ENCODE results near the gene NPM1.
"Not testable (repeated sequence)": the region's sequence is repeated elsewhere in the genome, so short reads cannot be mapped to it uniquely, and the experiment has no call there.

The NPM1 gene

GRCh38 chr5:171361151-171361550 is 26.5 kb upstream of the NPM1 start:
- not testable (repeated sequence) for H2BK5ac ChIP-seq (ENCODE audit: low read depth, low read length, poor library complexity); H2AK5ac ChIP-seq (ENCODE audit: low read length); H4K12ac ChIP-seq (ENCODE audit: low read depth, low read length); H2BK120ac ChIP-seq (ENCODE audit: insufficient read depth, low read length, poor library complexity); H3K23ac ChIP-seq (ENCODE audit: low read length); H3K9me3 ChIP-seq (ENCODE audit: insufficient read depth, low read depth, low read length); H3K4me2 ChIP-seq (ENCODE audit: low read length); H3K36me3 ChIP-seq (ENCODE audit: control insufficient read depth in 1 of 2, insufficient read depth in 2 of 2, low read length in 2 of 2); H3K14ac ChIP-seq (ENCODE audit: low read length); H3K9ac ChIP-seq (ENCODE audit: low read length); H3K18ac ChIP-seq (ENCODE audit: low read length); H4K91ac ChIP-seq (ENCODE audit: low read depth, low read length); H2BK12ac ChIP-seq (ENCODE audit: low read length); H2AFZ ChIP-seq (ENCODE audit: insufficient read depth, low read length, poor library complexity); H3K79me2 ChIP-seq (ENCODE audit: control insufficient read depth, insufficient read depth, low read length, poor library complexity); H3K4me3 ChIP-seq (ENCODE audit: low read depth, low read length); H3K27me3 ChIP-seq (ENCODE audit: insufficient read depth, low read length); H3K4me1 ChIP-seq (ENCODE audit: control insufficient read depth in 1 of 2, insufficient read depth in 2 of 2, low read length in 2 of 2); H3K79me1 ChIP-seq (ENCODE audit: low read length); H3K4ac ChIP-seq (ENCODE audit: low read depth, low read length); H4K8ac ChIP-seq (ENCODE audit: low read depth, low read length); H3K27ac ChIP-seq (ENCODE audit: low read depth, low read length)
- WGBS (ENCODE audit: extremely low coverage, insufficient coverage, insufficient read length), result no CpG with 5 or more reads among the region's 7 CpGs
- DNase-seq, result peak; percentile 58 to 73

GRCh38 chr5:171363249-171363648 is 24.4 kb upstream of the NPM1 start:
- H3K4me3 ChIP-seq (ENCODE audit: low read depth, low read length); H3K36me3 ChIP-seq (ENCODE audit: control insufficient read depth in 1 of 2, insufficient read depth in 2 of 2, low read length in 2 of 2); H3K27ac ChIP-seq (ENCODE audit: low read depth, low read length): not testable (repeated sequence)

GRCh38 chr5:171363846-171364245 is 23.8 kb upstream of the NPM1 start:
- Histone ChIP-seq H4K91ac (ENCODE audit: low read depth, low read length) (no peak overlapping the region), H3K27me3 (ENCODE audit: insufficient read depth, low read length) (no peaks in the 10 kb centered on the region), H2BK12ac (ENCODE audit: low read length) (no peak overlapping the region), H3K79me2 (ENCODE audit: control insufficient read depth, insufficient read depth, low read length, poor library complexity) (no peaks in the 10 kb centered on the region), H2AFZ (ENCODE audit: insufficient read depth, low read length, poor library complexity) (no peak overlapping the region), H3K27ac (ENCODE audit: low read depth, low read length) (no peak overlapping the region), H2BK120ac (ENCODE audit: insufficient read depth, low read length, poor library complexity) (no peak overlapping the region), H3K4me2 (ENCODE audit: low read length) (no peak overlapping the region), H3K23ac (ENCODE audit: low read length) (no peak overlapping the region), H3K4me1 (ENCODE audit: control insufficient read depth in 1 of 2, insufficient read depth in 2 of 2, low read length in 2 of 2) (peaks cover 2 to 9% of the 10 kb centered on the region in 2 experiments), H2BK5ac (ENCODE audit: low read depth, low read length, poor library complexity) (no peak overlapping the region), H3K14ac (ENCODE audit: low read length) (no peak overlapping the region), H3K4me3 (ENCODE audit: low read depth, low read length) (no peak overlapping the region), H3K36me3 (ENCODE audit: control insufficient read depth in 1 of 2, insufficient read depth in 2 of 2, low read length in 2 of 2) (no peaks in the 10 kb centered on the region), H3K9me3 (ENCODE audit: insufficient read depth, low read depth, low read length) (no peaks in the 10 kb centered on the region), H4K8ac (ENCODE audit: low read depth, low read length) (no peak overlapping the region), H3K18ac (ENCODE audit: low read length) (no peak overlapping the region), H3K79me1 (ENCODE audit: low read length) (peaks cover 2% of the 10 kb centered on the region), H4K12ac (ENCODE audit: low read depth, low read length) (no peak overlapping the region), H3K9ac (ENCODE audit: low read length) (no peak overlapping the region), H2AK5ac (ENCODE audit: low read length) (no peak overlapping the region), H3K4ac (ENCODE audit: low read depth, low read length) (no peak overlapping the region)
- DNase-seq, result peak; percentile 59 to 93
- no CpG with 5 or more reads among the region's 3 CpGs for WGBS (ENCODE audit: extremely low coverage, insufficient coverage, insufficient read length)

More at GRCh38 chr5:171363249-171363648, 24.4 kb upstream of the NPM1 start:
- H3K4ac ChIP-seq (ENCODE audit: low read depth, low read length); H4K91ac ChIP-seq (ENCODE audit: low read depth, low read length); H2AK5ac ChIP-seq (ENCODE audit: low read length); H2BK120ac ChIP-seq (ENCODE audit: insufficient read depth, low read length, poor library complexity); H2AFZ ChIP-seq (ENCODE audit: insufficient read depth, low read length, poor library complexity); H4K8ac ChIP-seq (ENCODE audit: low read depth, low read length); H3K79me1 ChIP-seq (ENCODE audit: low read length); DNase-seq; H3K18ac ChIP-seq (ENCODE audit: low read length); H2BK12ac ChIP-seq (ENCODE audit: low read length); H3K23ac ChIP-seq (ENCODE audit: low read length); H3K79me2 ChIP-seq (ENCODE audit: control insufficient read depth, insufficient read depth, low read length, poor library complexity); H3K9ac ChIP-seq (ENCODE audit: low read length); H3K14ac ChIP-seq (ENCODE audit: low read length); H2BK5ac ChIP-seq (ENCODE audit: low read depth, low read length, poor library complexity); H3K4me2 ChIP-seq (ENCODE audit: low read length); H4K12ac ChIP-seq (ENCODE audit: low read depth, low read length); H3K4me1 ChIP-seq (ENCODE audit: control insufficient read depth in 1 of 2, insufficient read depth in 2 of 2, low read length in 2 of 2); H3K9me3 ChIP-seq (ENCODE audit: insufficient read depth, low read depth, low read length); H3K27me3 ChIP-seq (ENCODE audit: insufficient read depth, low read length): not testable (repeated sequence)
- WGBS (ENCODE audit: extremely low coverage, insufficient coverage, insufficient read length), result no CpG with 5 or more reads among the region's 3 CpGs

GRCh38 chr5:171365351-171365750 is 22.3 kb upstream of the NPM1 start:
- Histone ChIP-seq H3K9ac (ENCODE audit: low read length) (no peak overlapping the region), H2BK5ac (ENCODE audit: low read depth, low read length, poor library complexity) (no peak overlapping the region), H3K36me3 (ENCODE audit: control insufficient read depth in 1 of 2, insufficient read depth in 2 of 2, low read length in 2 of 2) (no peaks in the 10 kb centered on the region), H3K14ac (ENCODE audit: low read length) (no peak overlapping the region), H3K4me2 (ENCODE audit: low read length) (no peak overlapping the region), H4K12ac (ENCODE audit: low read depth, low read length) (no peak overlapping the region), H3K27ac (ENCODE audit: low read depth, low read length) (no peak overlapping the region), H3K23ac (ENCODE audit: low read length) (no peak overlapping the region), H3K4me3 (ENCODE audit: low read depth, low read length) (no peak overlapping the region), H2BK12ac (ENCODE audit: low read length) (no peak overlapping the region), H3K4me1 (ENCODE audit: control insufficient read depth in 1 of 2, insufficient read depth in 2 of 2, low read length in 2 of 2) (peaks cover 2 to 9% of the 10 kb centered on the region in 2 experiments), H3K18ac (ENCODE audit: low read length) (no peak overlapping the region), H2AFZ (ENCODE audit: insufficient read depth, low read length, poor library complexity) (no peak overlapping the region), H4K8ac (ENCODE audit: low read depth, low read length) (no peak overlapping the region), H2AK5ac (ENCODE audit: low read length) (no peak overlapping the region), H3K79me2 (ENCODE audit: control insufficient read depth, insufficient read depth, low read length, poor library complexity) (no peaks in the 10 kb centered on the region), H2BK120ac (ENCODE audit: insufficient read depth, low read length, poor library complexity) (no peak overlapping the region), H4K91ac (ENCODE audit: low read depth, low read length) (no peak overlapping the region), H3K9me3 (ENCODE audit: insufficient read depth, low read depth, low read length) (no peaks in the 10 kb centered on the region), H3K27me3 (ENCODE audit: insufficient read depth, low read length) (no peaks in the 10 kb centered on the region), H3K79me1 (ENCODE audit: low read length) (peaks cover 2% of the 10 kb centered on the region), H3K4ac (ENCODE audit: low read depth, low read length) (no peak overlapping the region)
- no CpG with 5 or more reads among the region's 7 CpGs for WGBS (ENCODE audit: extremely low coverage, insufficient coverage, insufficient read length)
- peak in 1 of 2 donors; percentile 5 for DNase-seq
